TTC549 (cell line): ENCODE results near the gene ADCYAP1R1.

ENCODE experiments used
- FAIRE-seq: peaks from 2 replicates; lab custom pipeline; 2012; peaks lifted over from hg19 to GRCh38; lab: Jason Lieb, UNC

ADCYAP1R1 gene

DNA sequence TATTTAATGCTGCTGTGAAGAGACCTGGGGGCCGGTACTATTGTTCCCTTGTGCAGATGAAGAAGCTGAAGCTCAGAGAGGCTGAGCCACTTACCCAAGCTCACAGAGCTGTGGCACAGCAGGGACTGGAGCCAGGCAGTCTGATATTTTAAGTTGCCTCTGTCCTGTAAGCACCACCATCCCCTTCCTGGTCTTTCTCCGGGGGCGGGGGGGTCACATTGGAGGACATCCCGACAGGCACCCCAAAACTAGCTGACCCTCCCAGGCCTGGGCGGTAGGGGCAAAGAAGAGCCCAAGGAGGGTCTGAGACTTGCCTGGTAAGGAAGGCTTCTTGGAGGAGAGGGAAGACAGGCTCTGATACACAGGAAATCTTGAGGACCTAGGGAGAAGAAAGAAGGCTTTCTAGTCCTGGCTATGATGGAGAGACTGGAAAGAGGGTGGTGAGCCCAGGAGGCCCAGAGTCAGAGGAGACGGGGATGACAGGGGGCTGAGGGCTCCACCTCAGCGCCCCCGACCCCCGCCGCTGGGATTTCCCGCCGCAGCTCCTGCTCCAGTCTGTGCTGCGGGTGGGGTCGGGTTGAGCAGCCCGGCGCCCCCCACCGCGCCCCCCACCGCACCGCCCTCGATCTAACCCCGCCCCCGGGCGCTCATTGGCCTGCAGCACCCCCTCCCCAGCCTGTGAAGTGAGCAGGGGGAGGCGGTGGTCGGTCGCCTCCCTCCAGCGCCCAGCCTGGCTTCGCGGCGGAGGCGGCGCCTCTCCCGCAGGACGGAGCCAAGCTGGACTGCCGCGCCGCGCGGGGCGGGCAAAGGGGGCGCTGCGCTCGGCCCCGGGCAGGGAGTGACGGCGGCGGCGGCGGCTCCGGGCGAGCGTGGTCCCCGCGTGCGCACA is at the start of gene ADCYAP1R1:
TSS of gene ADCYAP1R1 (plus strand) at position 711 of the 889 bp plus-strand sequence. CDS start 10,957 bp downstream, outside the sequence.
- no peak for FAIRE-seq

DNA sequence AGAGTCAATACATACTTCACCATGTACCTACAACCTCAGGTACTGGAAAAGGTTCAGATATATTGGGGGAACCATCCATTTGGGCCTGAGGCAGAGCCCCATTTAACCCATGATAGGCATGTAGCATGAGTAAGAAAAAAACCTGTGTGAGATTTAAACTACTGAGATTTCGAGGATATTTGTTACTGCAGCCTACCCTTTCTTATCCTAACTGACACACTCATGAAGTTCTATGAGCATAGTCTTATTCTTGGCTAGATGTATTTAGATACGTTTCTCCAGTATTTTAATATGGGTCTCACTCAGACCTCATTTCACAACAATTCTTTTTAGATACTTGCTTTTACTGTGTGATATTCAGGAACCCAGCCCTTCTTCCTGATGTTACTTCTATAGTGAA is 49.0 kb upstream of the ADCYAP1R1 start:
- no peak for FAIRE-seq

- FAIRE-seq = no peak
Measured at GRCh38 chr7:31003721-31004120, 48.4 kb upstream of the ADCYAP1R1 start.

DNA sequence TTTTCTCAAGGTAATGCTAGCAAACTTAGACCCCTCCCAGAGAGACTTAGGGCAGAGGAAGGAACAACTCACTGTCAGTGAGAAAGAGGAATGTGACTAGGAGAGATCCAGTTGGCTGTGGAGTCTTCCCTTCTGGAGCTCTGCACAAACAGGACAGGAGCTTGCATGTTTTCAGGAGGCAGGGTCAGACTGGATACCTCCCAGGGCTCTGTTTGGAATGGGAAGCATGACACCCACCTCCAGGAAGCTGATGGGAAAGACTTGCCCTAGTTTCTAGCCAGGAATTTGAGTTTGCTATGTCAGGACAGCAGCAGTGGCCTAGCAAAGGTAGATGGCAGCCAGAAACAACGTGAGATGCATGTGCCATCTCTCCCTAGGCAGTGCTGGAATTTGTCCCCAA is 47.7 kb upstream of the ADCYAP1R1 start:
- no peak for FAIRE-seq

DNA sequence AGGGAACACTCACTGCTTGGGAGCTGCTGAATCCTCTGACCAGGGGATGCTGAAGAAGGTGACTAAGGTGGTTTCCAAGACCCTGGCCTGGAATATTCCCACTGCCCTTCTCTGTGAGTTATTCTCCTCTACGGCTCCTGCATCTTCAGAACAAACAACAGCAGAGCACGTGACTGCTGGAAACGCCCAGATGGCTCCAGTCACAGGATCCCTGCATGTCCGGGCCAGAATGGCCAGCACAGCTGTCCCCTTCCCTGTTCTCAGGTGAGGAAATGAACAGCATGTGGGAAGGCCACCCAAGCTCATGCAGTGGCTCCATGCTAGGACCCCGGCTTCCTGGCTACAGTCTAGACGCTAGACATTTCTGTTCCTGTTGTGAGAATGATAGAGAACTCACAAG is 45.3 kb upstream of the ADCYAP1R1 start:
- no peak for FAIRE-seq

DNA sequence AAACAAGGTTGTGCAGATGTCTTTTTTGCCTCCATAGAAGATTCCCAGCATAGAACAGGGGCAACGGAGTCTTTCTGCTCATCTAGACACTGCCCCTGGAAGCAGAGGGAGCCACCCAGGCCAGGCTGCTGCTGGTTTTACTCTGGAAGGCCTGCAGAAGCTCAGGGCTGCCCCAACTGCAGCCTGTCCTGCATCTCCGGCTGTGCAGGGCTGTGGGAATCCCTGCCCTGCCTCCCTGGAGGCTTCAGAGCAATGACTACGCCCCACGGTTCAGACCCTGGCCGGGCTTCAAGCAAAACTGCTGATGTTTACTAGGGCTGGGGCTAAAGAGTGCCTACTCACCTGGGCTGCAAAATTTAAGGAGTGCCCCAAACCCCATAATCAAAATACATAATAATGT is 44.5 kb upstream of the ADCYAP1R1 start:
- no peak for FAIRE-seq

DNA sequence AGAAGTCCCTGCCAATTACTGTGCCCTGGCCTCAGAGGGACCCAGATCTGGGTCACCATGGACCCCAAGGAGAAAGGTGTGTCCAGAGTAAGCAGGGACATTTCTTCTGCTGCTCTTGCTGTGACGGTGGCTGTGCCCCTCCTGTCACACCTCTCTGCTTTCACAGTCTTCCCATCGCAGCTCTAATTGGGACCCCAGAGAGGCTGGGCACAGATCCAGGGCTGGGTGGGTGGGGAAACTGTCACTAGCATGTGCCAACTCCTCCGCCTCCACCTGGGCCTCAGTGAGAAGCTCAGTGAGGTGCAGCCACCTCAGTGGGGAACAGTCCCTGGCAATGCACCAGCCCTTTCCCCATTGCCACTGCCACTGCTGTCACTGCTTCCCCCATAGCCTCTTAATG is 37.3 kb upstream of the ADCYAP1R1 start:
- FAIRE-seq = no peak

DNA sequence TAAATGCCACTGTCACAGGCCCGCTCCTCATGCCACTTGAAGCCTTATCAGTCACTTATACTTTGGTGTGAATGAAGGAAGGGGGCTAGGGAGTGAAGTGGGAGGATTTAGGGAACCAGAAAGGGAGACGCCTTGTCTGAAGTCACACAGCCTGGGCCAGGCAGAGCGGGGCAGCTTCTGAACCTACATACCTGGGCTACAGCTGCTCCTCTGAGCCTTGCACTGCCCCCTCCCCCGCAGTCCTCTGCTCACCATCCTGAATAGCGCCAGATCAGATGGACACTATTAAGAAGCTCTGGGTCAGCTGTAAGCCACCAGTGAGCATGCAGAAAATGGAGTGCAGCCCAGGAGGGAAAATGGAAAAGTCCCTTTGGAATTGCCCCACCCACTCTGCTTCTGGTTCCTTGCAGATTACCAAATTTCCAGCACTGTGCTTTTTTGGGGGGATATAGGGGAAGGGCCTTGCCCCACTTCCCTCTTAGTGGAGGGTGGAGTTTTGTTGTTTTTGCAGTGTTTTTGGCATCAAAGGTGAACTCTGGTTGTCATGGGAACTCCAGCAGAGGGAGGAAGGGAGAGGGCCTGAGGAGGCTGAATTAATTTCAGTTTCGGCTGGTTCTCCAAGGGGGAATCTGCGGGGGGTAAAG is 35.0 kb upstream of the ADCYAP1R1 start:
- FAIRE-seq = no peak

- FAIRE-seq = no peak
Measured at GRCh38 chr7:31017721-31018120, 34.4 kb upstream of the ADCYAP1R1 start.

DNA sequence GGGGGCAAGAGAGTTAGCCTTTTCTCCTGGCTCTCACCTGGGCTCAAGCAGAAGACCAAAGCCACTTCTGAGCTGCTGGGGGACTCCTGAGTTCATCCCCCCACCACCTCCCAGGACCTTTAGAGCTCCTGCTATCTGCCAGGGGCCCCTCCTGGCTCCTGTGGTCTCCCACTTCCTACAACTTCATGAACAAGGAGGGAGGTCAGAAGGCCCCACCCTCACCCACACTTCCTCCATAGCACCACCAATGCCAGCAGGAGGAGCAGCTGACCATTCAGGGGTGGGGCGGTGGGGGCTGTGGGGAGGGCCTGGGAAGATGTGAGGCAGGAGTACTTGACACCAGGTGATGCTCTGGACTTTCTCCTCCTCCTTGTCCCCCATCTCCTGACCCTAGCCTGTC is 32.6 kb upstream of the ADCYAP1R1 start:
- no peak for FAIRE-seq

DNA sequence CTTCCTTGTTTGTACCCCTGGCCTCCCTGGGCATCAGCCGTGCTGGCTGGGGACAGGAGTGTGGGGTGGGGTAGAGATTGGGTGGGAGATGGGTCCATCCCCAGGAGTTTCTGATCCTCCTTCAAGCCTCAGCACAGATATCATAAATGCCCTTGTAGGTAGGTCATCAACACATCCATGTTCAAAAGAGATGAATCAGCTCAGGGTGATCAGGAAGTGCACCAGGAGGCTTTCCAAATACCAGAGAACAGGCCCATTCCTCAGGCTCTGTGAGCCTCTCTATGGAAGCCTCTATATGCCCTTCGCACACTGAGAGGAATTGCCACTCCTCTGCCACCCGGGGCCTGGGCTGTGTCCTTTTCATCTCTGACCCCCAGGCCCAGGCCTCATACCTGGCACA is 31.9 kb upstream of the ADCYAP1R1 start:
- FAIRE-seq = no peak

- FAIRE-seq = no peak
Measured at GRCh38 chr7:31020652-31021051, 31.5 kb upstream of the ADCYAP1R1 start.

- no peak for FAIRE-seq
Measured at GRCh38 chr7:31022117-31022516, 30.0 kb upstream of the ADCYAP1R1 start.

DNA sequence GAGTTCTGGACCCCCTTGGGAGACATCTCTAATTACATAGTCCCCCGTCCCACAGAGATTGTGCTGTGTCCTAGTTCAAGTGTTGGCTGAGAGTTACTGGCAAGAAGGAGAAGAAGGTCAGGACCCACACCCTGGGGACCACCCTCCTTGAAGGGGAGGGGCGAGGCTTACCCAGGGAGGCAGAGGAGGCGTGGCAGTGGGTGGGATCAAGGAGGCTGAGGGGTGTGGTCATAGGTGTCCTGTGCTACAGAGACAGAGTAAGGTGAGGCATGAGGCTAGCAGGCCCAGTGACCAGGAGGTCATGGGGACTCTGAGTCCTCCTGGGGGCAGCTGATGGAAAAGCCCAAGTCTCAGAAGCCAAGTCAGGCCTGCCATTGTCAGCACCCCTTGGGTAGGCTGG is 29.4 kb upstream of the ADCYAP1R1 start:
- no peak for FAIRE-seq

DNA sequence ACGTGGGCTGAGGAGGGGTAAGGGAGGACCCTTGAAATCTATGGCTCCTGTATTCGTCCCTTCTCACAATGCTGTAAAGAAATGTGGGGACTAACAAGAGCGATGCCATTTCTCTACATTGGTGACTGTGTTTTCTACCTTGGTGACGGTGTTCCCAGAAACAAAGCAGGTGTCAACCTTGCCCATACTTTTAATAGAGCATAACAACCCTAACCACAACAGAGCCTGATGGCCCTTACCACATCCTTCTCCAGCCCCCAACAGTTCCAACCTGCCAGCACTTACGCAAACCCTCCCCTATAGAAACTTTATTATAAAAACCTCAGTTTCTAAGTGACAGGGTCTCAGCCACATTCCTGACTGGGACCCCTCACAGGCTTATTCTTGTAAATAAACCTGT is 28.2 kb upstream of the ADCYAP1R1 start:
- FAIRE-seq = no peak

DNA sequence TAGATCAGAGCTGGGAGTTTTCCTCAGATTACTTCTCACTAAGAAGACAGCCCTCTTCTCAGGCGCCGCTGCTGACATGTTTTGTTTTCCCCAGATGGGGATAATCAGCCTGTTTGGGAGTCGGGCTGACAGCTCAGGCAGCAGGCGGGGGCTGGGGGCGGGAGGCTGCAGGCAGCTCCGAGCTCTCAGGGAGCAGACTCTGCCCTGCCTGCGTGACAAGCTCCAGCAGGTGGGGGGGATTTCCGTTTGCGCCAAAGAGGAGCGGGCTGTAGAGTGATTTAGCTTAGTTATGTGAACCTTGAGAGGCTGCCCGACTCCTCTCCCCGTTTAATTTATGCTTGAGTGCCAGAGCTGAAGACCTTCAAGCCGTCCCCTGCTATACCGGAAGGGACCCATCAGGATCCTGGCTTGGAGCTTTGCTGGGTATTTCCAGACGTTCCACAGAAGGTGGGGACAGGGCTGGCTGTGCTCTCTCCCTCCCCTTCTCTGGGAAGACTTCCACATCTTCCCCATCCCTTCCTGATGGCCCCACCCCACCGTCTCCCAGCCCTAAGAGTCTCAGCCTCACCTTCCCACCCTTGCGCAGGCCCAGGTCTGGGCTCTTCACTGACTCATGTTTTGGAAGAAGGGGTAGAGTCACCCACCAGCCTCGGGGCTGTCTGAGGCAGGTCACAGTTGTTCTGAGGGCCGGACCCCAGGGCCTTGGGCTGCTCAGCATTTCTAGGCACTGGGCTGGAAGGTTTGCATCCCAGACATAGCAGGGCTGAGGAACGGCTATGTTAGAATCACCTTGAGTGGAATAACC is 24.7 kb upstream of the ADCYAP1R1 start:
- no peak for FAIRE-seq

DNA sequence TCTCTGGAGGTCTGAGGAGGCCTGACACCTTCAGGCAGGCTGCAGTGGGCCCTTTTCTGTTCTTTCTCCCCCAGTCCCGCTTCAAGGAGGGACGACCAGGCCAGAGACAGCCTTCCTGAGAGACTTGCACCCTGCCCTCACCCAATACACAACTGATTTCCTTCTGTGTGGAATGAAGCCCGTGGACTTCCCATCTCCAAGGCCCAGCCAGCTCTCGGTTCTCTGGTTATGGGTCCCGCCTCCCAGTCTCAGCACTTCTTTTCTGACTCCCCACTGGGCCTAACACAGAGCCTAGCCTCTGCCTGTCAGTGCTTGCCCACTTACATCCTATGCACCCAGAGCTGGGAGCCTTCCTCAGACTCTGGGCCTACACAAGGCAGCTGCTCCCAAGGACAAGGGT is 24.1 kb upstream of the ADCYAP1R1 start:
- no peak for FAIRE-seq

- no peak for FAIRE-seq
Measured at GRCh38 chr7:31028417-31028992, 23.6 kb upstream of the ADCYAP1R1 start.

DNA sequence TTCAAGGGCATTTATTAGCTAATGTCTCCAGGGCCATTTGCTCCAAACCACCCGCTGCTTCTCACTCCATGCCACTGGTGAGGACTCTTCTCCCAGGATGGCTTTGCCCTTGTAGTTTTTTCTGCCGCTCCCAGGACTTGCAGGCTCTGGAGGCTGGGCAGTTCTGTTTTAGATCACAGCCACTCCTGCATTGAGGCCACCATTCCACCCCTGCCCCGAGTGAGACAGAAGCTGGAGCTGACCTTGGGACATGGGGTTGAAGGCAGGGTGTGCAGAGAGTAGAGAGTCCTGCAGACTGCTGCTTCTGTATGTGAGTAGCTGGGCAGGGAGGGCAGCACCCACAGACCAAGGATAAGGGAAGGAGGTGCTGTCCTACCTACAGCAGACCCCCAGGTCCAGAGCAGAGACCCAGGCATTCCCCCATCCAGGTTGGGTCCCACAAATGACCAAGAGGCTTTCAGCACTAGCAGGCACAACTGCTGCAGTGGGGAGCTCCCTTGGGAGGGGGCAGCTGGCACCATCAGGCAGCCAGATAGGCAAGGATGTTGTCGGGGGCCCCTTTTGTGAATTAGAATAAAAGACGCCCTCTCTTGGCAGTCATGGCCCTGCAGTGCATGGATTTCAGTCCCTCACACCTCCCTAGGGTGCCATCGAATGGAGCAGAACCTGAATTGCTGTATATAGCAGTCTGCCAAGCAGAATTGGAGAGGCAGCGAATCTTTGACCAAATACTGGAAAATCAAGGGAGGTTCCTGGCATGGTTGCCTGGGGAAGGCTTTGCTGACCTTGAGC is 22.7 kb upstream of the ADCYAP1R1 start:
- FAIRE-seq = no peak

- no peak for FAIRE-seq
Measured at GRCh38 chr7:31033674-31034300, 18.3 kb upstream of the ADCYAP1R1 start.

DNA sequence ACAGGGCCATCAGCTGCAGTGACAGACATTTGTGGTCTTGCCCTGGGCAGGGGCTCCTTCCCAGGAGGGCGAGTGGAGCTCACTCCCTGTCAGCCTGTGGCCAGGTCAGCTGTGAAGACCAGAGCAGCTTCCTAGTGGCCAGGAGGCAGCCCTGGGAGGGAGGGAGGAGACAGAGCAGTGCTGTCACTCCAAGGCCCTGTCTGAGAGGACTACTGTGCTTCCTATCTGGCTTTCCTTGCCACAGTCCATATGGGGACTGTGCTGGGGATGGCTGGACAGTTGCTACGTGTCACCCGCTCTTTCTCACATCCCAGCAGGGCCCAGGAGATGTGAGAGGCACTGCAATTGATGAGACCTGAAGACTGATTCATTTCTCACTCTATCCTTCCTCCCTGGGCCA is 15.2 kb upstream of the ADCYAP1R1 start:
- no peak for FAIRE-seq
